Upper lobe of right lung (tissue), 1 donor: ENCODE measurements around the gene RNF43. TPM values are rescaled to one million over a fixed set of nuclear protein-coding genes. Genes with fewer than 3 reads are reported as not detected.
A peak's percentile ranks its signal among the peaks of the same experiment; 100 is the strongest.

Experiments used
- ATAC-seq: fragments of 200-7000 bp; cut with Tn5 transposase; one replicate; pipeline ENCODE4 v1.9.1; 2020; ENCODE audit warnings: mild to moderate bottlenecking, moderate library complexity
- DNase-seq: peaks from one replicate; pipeline ENCODE4 v3.0.0-alpha.2; 2020
- H3K27ac ChIP-seq: fragments of 200-600 bp; one replicate; pipeline ENCODE4 v1.8.0; 2022
- H3K27me3 ChIP-seq: fragments of 200-600 bp; one replicate; pipeline ENCODE4 v1.8.0; 2022; ENCODE audit warnings: mild to moderate bottlenecking
- H3K36me3 ChIP-seq: fragments of 200-600 bp; one replicate; pipeline ENCODE4 v1.8.0; 2022
- H3K4me1 ChIP-seq: fragments of 200-600 bp; one replicate; pipeline ENCODE4 v1.8.0; 2022
- H3K4me3 ChIP-seq: fragments of 200-600 bp; one replicate; pipeline ENCODE4 v1.8.0; 2022; ENCODE audit warnings: mild to moderate bottlenecking
- H3K9me3 ChIP-seq: fragments of 200-600 bp; one replicate; pipeline ENCODE4 v1.8.0; 2022
- intact Hi-C: fragments of 100-400 bp; cut with DNase I; formaldehyde crosslinking; loops from one replicate; pipeline ENCODE4 v1.11.0; 2022
- total RNA-seq: library from RNA; stranded (reverse); fragmentation: NEBNext Ultra II Directional; extraction: Animal tissue kit (Norgen Biotek cat#: 25700); gene quantifications from one replicate; pipeline ENCODE4 v1.2.1, GENCODE V29; 2021
- TF ChIP-seq, protein P1 (sequence below): fragments of 200-600 bp; IDR thresholded peaks from one replicate; pipeline ENCODE4 v1.8.0; 2022; ENCODE audit warnings: antibody characterized with exemption
- donor health status: DM: no; HTN: yes; CAD: no; lungs with severe emphysema.

The RNF43 gene
- total RNA-seq, 1 donor from 2014 or later, result 7.5 TPM

- Histone ChIP-seq H3K27me3 (no peaks in the 10 kb centered on the region), H3K36me3 (no peaks in the 10 kb centered on the region), H3K4me1 (peaks cover 15% of the 10 kb centered on the region), H3K27ac (no peak overlapping the region), H3K9me3 (no peaks in the 10 kb centered on the region), H3K4me3 (no peak overlapping the region)
- no peak for DNase-seq
- TF ChIP-seq, protein P1, sequence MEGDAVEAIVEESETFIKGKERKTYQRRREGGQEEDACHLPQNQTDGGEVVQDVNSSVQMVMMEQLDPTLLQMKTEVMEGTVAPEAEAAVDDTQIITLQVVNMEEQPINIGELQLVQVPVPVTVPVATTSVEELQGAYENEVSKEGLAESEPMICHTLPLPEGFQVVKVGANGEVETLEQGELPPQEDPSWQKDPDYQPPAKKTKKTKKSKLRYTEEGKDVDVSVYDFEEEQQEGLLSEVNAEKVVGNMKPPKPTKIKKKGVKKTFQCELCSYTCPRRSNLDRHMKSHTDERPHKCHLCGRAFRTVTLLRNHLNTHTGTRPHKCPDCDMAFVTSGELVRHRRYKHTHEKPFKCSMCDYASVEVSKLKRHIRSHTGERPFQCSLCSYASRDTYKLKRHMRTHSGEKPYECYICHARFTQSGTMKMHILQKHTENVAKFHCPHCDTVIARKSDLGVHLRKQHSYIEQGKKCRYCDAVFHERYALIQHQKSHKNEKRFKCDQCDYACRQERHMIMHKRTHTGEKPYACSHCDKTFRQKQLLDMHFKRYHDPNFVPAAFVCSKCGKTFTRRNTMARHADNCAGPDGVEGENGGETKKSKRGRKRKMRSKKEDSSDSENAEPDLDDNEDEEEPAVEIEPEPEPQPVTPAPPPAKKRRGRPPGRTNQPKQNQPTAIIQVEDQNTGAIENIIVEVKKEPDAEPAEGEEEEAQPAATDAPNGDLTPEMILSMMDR, result no peak
- intact Hi-C loops, result no loop called here
- ATAC-seq, result no peak
These were observed 28.8 kb downstream of the RNF43 start for GRCh38 chr17:58388302-58389190.

GRCh38 chr17:58387834-58388233 is 29.5 kb downstream of the RNF43 start:
- ATAC-seq, result no peak
- H3K9me3 ChIP-seq, result no peaks in the 10 kb centered on the region
- H3K4me1 ChIP-seq, result peaks cover 16% of the 10 kb centered on the region
- H3K36me3 ChIP-seq, result no peaks in the 10 kb centered on the region
- H3K27ac ChIP-seq, result no peak overlapping the region
- H3K4me3 ChIP-seq, result no peak overlapping the region
- no peak for DNase-seq
- TF ChIP-seq, protein P1, result no peak
- no peaks in the 10 kb centered on the region for H3K27me3 ChIP-seq
- intact Hi-C loops, result no loop called here

- no peaks in the 10 kb centered on the region for H3K27me3 ChIP-seq
- no peak for DNase-seq
- H3K4me1 ChIP-seq, result peaks cover 28% of the 10 kb centered on the region
- no peaks in the 10 kb centered on the region for H3K36me3 ChIP-seq
- no peak for ATAC-seq
- H3K9me3 ChIP-seq, result no peaks in the 10 kb centered on the region
- intact Hi-C loops, result no loop called here
- no peak overlapping the region for H3K4me3 ChIP-seq
- TF ChIP-seq, protein P1, result no peak
- no peak overlapping the region for H3K27ac ChIP-seq
These were observed 30.6 kb downstream of the RNF43 start for GRCh38 chr17:58386708-58387107.

DNA sequence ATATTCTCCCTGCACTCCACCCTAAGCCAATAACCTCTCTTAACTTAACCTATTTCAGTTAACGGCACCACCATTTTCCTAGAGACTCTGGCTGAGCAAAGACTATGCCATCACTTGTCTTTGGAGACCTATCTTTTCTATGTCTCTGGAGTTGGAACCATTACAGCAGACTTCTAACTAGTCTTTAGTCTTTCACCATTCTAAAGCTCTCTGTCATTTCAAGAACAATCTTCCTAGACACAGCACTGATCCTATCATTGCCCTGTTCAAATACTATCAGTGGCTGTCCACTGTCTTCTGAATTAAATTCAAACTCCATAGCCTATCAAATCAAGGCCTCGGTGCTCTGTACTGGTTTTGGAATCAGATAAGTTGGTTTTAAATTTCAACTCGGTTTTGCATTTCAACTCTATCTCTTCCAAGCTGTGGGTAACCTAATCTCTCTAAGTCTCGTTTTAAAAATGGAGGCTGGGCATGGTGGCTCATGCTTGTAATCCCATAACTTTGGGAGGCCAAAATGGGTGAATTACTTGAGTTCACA is 31.9 kb downstream of the RNF43 start:
- DNase-seq (no peak), ATAC-seq (no peak)
- H3K27me3 ChIP-seq, result no peaks in the 10 kb centered on the region
- H3K9me3 ChIP-seq, result no peaks in the 10 kb centered on the region
- no peak overlapping the region for H3K4me3 ChIP-seq
- TF ChIP-seq, protein P1, result no peak
- H3K4me1 ChIP-seq, result peaks cover 28% of the 10 kb centered on the region
- H3K36me3 ChIP-seq, result no peaks in the 10 kb centered on the region
- intact Hi-C loops, result no loop called here
- H3K27ac ChIP-seq, result no peak overlapping the region

- H3K36me3 ChIP-seq, result no peaks in the 10 kb centered on the region
- no peak overlapping the region for H3K4me3 ChIP-seq
- no peak overlapping the region for H3K27ac ChIP-seq
- H3K27me3 ChIP-seq, result no peaks in the 10 kb centered on the region
- no peaks in the 10 kb centered on the region for H3K9me3 ChIP-seq
- H3K4me1 ChIP-seq, result peaks cover 31% of the 10 kb centered on the region
- peak; percentile 47 for ATAC-seq
- DNase-seq, result no peak
- intact Hi-C loops, result no loop called here
- TF ChIP-seq, protein P1, result no peak
These were observed 32.4 kb downstream of the RNF43 start for GRCh38 chr17:58384897-58385296.
